Breast epithelium (tissue), 3 donors: ENCODE results near the gene CACNA2D1.

Experiments used
- CTCF ChIP-seq, 3 donors: fragments of 450-650 bp; IDR thresholded peaks; one replicate each; pipeline ENCODE4 v1.5.1; 2016 to 2017; ENCODE audit warnings: antibody characterized with exemption in 3 of 3, mild to moderate bottlenecking in 3 of 3, moderate library complexity in 3 of 3
- POLR2A ChIP-seq: fragments of 450-650 bp; IDR thresholded peaks from one replicate; pipeline ENCODE4 v1.6.1; 2016; ENCODE audit warnings: antibody characterized with exemption, mild to moderate bottlenecking, moderate library complexity

- TF ChIP-seq CTCF (IDR thresholded peaks at IDR 0.05), result no peak
- TF ChIP-seq POLR2A, result no peak
Observed at GRCh38 chr7:82005056-82005455, 438.5 kb downstream of the CACNA2D1 start.
